CD4-positive, alpha-beta T cell treated with Interleukin-12 subunit alpha and Interleukin-12 subunit beta, for 1 hour (primary cell): ENCODE results near the gene XPNPEP2.

Source experiments
- DNase-seq: peaks from one replicate; pipeline ENCODE4 v3.0.0-alpha.2; 2020

Gene XPNPEP2

GRCh38 chrX:129780441-129781105 is 41.8 kb downstream of the XPNPEP2 start:
- DNase-seq: no peak

- peak; percentile 85 for DNase-seq
These were observed 42.4 kb downstream of the XPNPEP2 start for GRCh38 chrX:129781134-129781672.

GRCh38 chrX:129781680-129782495 is 43.1 kb downstream of the XPNPEP2 start:
- DNase-seq: no peak

- no peak for DNase-seq
These were observed 43.9 kb downstream of the XPNPEP2 start for GRCh38 chrX:129782706-129783105.

- DNase-seq: no peak
These were observed 44.5 kb downstream of the XPNPEP2 start for GRCh38 chrX:129783291-129783713.

GRCh38 chrX:129784371-129784770 is 45.6 kb downstream of the XPNPEP2 start:
- no peak for DNase-seq

GRCh38 chrX:129785160-129785947 is 46.6 kb downstream of the XPNPEP2 start:
- DNase-seq: no peak

GRCh38 chrX:129786210-129786651 is 47.5 kb downstream of the XPNPEP2 start:
- no peak for DNase-seq

DNA sequence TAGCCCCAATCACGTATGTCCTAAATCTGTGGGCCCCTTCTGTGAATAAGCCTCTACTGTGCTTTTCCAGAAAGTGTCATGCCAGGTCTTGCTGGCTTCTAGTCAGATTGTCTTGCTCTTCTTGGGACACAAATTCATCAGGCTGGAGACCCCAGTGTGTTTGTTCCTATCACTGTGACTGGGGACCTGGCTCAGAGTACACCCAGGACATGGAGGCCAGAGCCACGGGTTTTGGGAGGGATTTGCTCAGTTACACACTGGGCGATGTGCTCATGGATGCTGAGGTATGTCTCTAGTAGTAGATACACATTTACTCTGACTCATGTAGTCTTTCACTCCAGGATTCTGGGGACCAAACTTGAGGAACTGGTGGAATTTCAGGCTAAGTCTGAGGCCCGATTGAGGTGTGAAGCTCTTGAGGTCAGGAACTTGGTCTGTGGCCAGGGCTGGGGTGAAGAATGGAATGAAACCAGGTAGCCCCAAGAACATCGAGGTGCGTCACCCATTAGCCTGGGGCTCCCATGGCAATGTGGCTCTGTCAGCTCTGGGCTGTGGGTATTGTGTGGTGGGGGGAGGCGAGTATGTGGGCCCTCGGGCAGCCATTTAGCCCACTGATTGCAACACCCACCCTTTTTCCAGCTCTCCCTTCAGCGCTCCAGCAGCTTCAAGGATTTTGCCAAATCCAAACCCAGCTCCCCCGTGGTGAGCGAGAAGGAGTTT is 48.7 kb downstream of the XPNPEP2 start:
- DNase-seq: no peak

DNA sequence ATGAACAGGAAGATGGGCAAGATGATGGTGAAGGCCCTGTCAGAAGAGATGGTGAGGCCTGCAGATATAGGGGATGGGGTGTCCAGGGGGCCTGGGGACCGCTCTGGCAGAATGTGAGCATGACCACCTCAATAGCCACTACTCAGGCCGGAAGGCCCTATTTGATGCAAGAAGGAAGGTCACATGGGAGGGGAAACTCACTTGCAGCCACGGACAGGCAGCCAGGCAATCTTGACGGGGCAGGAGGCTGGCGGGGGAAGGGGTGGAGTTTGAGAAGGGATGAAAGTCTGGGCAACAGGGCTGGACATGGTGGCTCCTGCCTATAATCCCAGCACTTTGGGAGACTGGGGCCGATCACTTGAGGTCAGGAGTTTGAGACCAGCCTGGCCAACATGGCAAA is 49.7 kb downstream of the XPNPEP2 start:
- DNase-seq: no peak

DNA sequence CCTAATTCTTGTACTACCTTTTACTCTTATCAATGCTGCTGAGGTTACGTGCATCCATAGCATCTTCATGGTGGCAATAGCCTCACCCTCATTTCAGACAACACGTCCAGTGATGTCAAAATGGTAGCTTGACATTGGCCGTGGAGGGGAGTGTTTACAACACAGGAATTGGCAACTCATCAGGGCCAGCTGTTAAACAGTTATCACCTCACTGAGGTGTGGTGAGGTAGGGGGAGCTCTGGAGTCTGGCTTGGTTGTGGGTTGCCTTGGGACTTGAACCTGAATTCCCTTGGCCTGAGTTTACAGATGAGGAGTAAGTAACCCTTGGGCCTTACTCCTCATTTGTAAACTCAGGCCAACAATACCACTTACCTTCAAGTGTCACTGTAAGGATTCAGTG is 51.4 kb downstream of the XPNPEP2 start:
- DNase-seq: no peak

DNA sequence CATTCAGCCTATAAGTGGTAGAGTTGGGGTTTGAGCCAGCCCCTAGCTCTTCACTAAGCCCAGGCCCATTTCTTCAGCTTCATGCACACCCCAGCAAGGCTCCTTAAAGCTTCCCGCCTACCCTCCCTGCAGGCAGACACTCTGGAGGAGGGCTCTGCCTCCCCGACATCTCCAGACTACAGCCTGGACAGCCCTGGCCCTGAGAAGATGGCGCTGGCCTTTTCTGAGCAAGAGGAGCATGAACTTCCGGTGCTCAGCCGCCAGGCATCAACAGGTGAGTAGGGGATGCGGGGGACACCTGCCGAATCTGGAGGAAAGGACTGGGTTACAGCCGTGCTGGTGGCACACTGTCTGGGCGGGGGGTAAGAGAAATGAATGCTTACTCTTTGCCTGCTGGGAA is 52.0 kb downstream of the XPNPEP2 start:
- DNase-seq: no peak

DNA sequence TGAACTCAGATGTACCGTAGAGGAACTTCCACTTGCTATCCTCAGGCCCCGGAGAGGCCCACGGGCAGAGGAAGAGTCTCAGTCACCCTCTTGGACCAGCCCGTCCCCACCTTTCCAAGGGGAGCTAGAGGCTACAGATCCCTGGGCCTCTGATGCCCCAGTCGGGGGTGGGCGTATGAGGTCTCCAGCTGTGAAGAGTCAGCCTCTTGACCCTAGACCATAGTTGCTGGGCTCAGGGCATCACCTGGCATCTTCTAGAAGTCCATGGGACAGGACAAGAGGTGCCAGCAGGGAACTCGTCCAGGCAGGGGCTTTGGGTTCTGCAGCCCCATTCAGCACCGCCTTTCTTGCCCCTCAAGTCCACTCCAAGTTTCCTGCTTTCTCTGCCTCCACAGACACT is 52.6 kb downstream of the XPNPEP2 start:
- no peak for DNase-seq

DNA sequence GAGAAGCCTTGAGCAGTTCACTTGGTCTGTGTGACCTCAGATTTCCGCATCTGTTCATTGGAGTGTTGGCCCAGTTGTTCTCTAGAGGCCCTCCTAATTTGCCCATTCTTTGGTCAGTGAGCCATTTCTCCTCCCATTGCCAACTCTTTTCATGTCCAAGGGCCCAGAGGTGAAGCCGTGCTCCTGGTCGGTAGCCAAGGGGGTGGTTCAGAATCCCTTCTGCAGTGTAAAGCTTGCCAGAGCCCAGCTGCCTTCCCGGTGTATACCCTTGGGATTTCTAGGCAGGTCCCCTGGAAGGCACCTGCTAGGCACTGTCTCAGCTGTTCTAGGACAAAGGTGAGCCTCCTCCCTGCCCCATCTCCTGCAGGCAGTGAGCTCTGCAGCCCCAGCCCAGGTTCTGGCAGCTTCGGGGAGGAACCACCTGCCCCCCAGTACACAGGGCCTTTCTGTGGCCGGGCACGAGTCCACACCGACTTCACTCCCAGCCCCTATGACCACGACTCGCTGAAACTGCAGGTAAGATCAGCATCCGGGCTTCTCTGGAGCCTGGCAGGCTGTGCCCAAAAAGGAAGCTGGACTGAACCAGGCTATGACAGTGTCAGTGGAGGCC is 53.3 kb downstream of the XPNPEP2 start:
- no peak for DNase-seq

- no peak for DNase-seq
These were observed 54.0 kb downstream of the XPNPEP2 start for GRCh38 chrX:129792586-129793291.

GRCh38 chrX:129793604-129794191 is 54.9 kb downstream of the XPNPEP2 start:
- no peak for DNase-seq

DNA sequence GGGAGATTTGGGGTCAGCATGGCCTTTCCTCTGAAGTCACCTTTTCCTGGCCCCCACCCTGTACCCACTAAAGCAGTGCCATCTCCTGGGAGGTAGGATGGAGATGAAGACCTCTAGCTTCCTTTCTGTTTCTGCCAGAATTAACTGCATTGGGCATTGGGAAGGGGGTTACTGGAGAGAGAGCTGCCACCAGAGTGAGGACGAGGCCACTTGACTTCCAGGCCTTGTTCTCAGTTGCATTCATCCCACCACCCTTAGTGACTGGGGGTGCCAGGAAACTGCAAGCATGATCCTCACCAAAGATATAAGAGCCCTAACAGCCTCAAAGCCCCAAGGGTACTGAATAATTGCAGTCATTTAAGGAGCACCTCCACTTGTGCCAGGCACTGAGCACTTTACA is 56.8 kb downstream of the XPNPEP2 start:
- no peak for DNase-seq

DNA sequence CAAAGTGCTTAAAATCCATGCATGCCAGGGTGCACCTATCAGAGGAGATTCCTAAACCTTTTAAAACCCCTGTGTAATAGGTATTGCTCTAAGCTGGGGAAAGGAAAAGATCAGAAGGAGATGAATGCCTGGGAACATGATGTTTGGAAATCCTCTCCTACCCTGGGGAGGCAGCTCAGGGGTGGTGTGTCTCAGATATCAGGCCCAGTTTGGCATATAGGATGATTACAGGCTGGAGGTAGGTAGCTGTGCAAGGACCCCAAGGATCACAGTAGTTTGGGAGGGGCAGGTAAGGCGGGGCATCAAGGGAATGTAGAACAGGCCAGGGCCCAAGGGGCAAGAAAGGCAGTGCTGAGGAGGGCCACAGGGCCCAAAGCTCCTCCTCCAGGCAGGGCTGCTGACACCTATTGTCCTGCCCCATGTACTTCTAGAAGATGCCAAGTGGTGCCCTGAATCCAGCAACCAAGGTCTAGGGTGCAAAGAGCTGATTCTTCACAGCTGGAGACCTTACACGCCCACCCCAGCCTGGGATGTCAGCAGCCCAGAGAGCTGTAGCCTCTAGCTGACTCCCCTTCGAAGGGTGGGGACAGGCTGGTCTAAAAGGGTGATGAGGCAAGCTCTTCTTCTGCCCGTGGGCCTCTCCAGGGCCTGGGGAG is 58.6 kb downstream of the XPNPEP2 start:
- no peak for DNase-seq

DNA sequence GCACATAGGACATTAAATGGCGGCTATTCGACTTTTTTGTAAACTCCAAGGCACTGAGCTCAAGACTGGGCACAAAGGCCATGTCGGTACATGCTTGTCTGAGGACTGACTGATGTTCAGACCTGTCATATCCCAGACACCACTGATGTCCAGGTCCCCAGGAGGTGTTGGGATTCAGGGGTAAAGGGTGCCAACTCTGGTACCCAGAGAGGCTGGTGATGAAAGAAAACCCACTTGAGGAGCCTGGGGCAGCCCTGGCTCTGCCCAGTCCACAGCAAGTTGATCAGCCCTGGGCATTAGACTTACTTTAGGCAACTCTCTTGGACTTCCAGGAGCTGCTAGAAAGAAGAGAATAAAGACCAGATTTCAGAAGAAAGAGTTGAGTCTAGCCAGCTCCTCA is 59.7 kb downstream of the XPNPEP2 start:
- no peak for DNase-seq

DNA sequence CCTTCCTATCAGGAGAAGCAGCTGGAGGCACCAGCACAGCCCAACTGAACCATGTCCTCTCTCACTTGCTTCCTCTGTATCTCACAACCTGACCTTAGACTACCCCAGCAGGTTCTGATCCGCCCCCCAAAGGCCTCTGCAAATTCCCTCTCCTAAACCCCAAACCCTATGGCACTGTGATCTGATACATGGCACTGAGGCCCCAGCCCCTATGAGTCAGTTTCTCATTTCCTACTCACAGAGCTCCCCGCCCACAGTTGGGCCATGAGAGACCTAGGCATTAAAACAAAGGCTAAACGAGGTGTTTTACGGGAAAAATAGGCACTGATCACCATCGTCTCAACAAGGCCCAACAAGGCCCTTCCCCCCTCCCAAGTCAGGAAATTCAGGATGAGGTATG is 60.1 kb downstream of the XPNPEP2 start:
- DNase-seq: no peak

- DNase-seq: no peak
These were observed 61.4 kb downstream of the XPNPEP2 start for GRCh38 chrX:129800186-129800585.
